ENCODE data around the gene SSU72.

The SSU72 gene

DNA sequence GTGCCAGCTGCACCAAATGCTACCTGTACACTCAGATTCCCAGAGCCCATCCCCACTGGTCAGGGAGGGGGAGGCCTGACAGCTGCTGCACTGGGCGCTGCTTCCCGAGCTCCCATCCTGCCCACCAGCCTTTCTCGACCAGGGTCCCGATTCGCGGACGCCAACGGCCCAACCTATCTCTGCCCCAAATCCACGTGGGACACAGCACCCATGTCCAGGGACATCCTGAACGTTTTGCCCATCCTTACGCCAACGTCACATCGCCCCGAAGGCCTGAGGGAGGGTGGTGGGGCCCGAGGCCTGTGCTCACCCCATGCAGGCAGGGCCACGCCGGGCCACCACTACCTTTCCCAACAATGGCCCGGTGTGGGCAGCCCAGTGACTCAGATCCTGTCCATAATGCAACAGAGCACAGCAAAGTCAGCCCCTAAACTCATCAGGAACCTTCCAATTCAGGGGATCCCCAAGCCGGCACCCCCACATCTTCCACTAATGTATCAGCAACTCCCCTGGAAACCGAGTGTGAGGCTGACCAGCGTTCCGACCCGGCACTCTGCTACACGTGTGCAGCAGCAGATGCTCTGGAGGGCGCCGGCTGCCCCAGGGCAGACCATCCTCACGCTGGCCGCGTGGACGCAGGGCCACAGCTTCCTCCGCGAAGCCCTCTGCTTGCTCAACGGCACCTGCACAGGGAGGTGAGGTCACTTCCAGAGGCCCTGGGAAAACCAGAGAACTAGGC lies 23.0 kb downstream of the SSU72 start:
- Histone ChIP-seq H3K4me1 (ENCODE audit: control insufficient read depth, insufficient read depth, low read length) (no peaks in the 10 kb centered on the region), H3K4me3 (ENCODE audit: low read depth, low read length) (no peak overlapping the region), H3K27me3 (ENCODE audit: control insufficient read depth, insufficient read depth, low read length) (no peaks in the 10 kb centered on the region), H3K9ac (ENCODE audit: low read depth, low read length) (peak overlapping the region; percentile 24), H3K36me3 (ENCODE audit: control insufficient read depth, insufficient read depth, low read length) (peaks cover 13% of the 10 kb centered on the region), H3K9me3 (ENCODE audit: control insufficient read depth, insufficient read depth, low read length) (no peaks in the 10 kb centered on the region)

DNA sequence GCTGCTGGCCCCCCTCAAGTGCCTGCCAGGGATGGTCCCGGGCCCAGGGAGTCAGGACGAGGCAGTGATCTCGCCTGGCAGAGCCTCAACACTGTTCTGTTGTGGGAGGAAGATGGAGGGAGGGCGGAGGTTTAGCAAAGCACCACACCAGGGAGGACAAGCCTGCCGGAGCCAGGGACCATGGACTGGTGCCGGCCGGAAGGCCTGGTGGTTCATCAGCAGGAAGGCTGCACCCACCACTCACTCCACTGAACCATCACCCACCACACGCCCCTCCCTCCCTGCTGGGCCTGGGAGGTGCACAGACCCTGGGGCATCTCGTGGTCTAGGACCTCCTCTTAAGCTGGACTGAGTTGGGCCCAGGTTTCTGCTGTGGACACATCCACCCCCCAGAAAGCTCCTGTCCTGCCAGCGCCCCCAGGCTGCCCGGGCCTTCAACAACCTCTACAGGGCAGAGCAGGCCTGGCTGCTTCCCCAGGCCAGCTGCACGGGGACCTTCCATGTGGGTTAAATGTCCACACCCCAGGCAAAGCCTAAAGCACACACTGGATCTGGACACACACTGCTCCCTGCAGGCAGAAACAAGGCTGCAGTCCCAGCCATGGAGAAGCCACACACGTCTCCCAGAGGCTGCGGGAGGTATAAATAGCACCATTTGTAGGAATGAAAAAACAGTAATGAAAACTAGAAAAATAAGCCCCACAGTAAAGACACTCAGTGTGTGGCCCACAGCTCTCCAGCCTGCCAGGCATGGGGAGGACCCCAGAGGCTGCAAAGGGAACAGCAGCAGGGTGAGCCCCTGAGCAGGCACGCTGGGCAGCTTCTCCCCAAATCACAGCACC lies 23.9 kb downstream of the SSU72 start:
- Histone ChIP-seq H3K27me3 (ENCODE audit: control insufficient read depth, insufficient read depth, low read length) (no peaks in the 10 kb centered on the region), H3K36me3 (ENCODE audit: control insufficient read depth, insufficient read depth, low read length) (peaks cover 13% of the 10 kb centered on the region), H3K4me3 (ENCODE audit: low read depth, low read length) (no peak overlapping the region), H3K4me1 (ENCODE audit: control insufficient read depth, insufficient read depth, low read length) (no peaks in the 10 kb centered on the region), H3K9me3 (ENCODE audit: control insufficient read depth, insufficient read depth, low read length) (no peaks in the 10 kb centered on the region), H3K9ac (ENCODE audit: low read depth, low read length) (no peak overlapping the region)

DNA sequence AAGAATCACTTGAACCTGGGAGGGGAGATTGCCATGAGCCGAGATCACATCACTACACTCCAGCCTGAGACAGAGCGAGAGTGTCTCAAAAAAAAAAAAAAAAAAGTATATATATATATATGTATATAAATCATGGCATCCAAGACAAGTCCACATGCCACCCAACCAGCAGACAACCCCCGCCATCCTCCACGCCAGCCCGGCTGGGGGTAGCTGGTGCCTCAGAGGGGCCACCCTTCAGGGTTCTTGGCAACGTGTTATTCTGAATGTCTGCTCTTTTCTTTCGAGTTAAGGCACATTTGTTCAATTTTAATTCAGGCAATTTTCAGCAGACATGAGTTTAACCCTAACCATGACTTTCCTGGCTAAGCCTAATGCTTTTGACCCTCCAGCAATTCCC lies 24.6 kb downstream of the SSU72 start:
- Histone ChIP-seq H3K9ac (ENCODE audit: low read depth, low read length) (no peak overlapping the region), H3K27me3 (ENCODE audit: control insufficient read depth, insufficient read depth, low read length) (no peaks in the 10 kb centered on the region), H3K9me3 (ENCODE audit: control insufficient read depth, insufficient read depth, low read length) (no peaks in the 10 kb centered on the region), H3K4me3 (ENCODE audit: low read depth, low read length) (no peak overlapping the region), H3K36me3 (ENCODE audit: control insufficient read depth, insufficient read depth, low read length) (peaks cover 13% of the 10 kb centered on the region), H3K4me1 (ENCODE audit: control insufficient read depth, insufficient read depth, low read length) (no peaks in the 10 kb centered on the region)

DNA sequence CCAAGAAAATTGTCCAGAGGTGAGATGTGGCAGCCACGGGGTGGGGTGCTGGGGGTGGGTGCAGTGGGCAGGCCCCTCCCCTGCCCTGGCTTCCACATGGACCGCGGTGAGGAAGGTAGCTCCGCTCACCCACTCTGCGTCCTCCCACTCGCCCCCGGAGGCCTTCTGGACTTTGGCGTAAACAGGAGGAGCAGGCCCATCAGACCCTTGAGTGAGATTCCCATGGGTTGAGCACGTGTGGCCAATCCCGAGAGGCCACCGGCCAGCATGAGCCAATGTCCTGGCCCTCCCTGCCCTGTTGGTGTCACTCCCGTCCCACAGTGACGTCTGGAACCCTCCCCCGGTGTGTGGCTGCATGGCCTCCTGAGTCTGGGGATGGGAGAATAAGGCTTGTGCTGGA lies 26.1 kb downstream of the SSU72 start:
- H3K4me3 ChIP-seq (ENCODE audit: low read depth, low read length), result no peak overlapping the region
- H3K9ac ChIP-seq (ENCODE audit: low read depth, low read length), result no peak overlapping the region
- H3K36me3 ChIP-seq (ENCODE audit: control insufficient read depth, insufficient read depth, low read length), result peaks cover 17% of the 10 kb centered on the region
- H3K9me3 ChIP-seq (ENCODE audit: control insufficient read depth, insufficient read depth, low read length), result no peaks in the 10 kb centered on the region
- no peaks in the 10 kb centered on the region for H3K4me1 ChIP-seq (ENCODE audit: control insufficient read depth, insufficient read depth, low read length)
- H3K27me3 ChIP-seq (ENCODE audit: control insufficient read depth, insufficient read depth, low read length), result no peaks in the 10 kb centered on the region

DNA sequence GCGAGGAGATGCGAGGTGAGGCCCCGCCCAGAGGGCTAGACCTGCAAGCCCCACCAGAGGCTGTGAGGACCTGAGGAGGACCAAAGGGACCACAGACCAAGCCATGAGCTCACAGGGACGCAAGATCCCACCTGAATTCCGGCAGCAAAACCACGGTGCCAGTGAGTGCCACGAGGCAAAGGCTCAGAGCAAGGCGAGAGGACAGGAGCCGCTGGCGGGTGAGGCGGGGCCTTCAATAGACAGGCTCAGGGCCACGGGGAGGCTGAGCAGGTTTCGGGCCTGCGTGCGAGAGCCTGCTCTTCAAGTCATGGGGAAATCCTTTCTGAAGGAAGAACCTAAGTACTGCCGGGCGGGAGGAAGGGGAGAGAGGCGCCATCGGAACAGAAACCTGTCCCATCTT lies 27.2 kb downstream of the SSU72 start:
- Histone ChIP-seq H3K4me3 (ENCODE audit: low read depth, low read length) (no peak overlapping the region), H3K36me3 (ENCODE audit: control insufficient read depth, insufficient read depth, low read length) (peaks cover 26% of the 10 kb centered on the region), H3K9me3 (ENCODE audit: control insufficient read depth, insufficient read depth, low read length) (no peaks in the 10 kb centered on the region)

DNA sequence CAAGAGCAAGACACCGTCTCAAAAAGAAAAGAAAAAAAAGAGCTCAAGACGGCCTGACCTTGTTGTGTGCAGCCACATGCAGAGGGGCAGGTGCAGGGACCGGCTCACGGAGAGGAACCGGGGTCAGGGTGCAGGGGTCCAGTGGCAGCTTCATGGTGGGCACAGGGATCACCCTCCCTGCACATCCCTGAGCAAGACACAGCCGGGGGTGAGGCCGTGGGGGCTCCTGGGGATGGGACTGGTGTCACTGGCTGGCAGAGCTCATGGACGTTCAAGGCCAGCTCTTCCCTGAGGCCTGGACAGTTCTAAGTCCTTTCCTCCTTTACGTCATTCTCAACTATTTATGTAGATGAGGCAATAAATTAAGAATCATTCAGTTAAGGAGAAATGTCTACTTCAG lies 27.7 kb downstream of the SSU72 start:
- no peaks in the 10 kb centered on the region for H3K9me3 ChIP-seq (ENCODE audit: control insufficient read depth, insufficient read depth, low read length)
- H3K36me3 ChIP-seq (ENCODE audit: control insufficient read depth, insufficient read depth, low read length), result peaks cover 29% of the 10 kb centered on the region
- H3K4me1 ChIP-seq (ENCODE audit: control insufficient read depth, insufficient read depth, low read length), result no peaks in the 10 kb centered on the region
- H3K27me3 ChIP-seq (ENCODE audit: control insufficient read depth, insufficient read depth, low read length), result no peaks in the 10 kb centered on the region
- no peak overlapping the region for H3K9ac ChIP-seq (ENCODE audit: low read depth, low read length)
- H3K4me3 ChIP-seq (ENCODE audit: low read depth, low read length), result no peak overlapping the region

More for the DNA sequence above, 27.2 kb downstream of the SSU72 start:
- Histone ChIP-seq H3K4me1 (ENCODE audit: control insufficient read depth, insufficient read depth, low read length) (no peaks in the 10 kb centered on the region), H3K9ac (ENCODE audit: low read depth, low read length) (no peak overlapping the region), H3K27me3 (ENCODE audit: control insufficient read depth, insufficient read depth, low read length) (no peaks in the 10 kb centered on the region)

DNA sequence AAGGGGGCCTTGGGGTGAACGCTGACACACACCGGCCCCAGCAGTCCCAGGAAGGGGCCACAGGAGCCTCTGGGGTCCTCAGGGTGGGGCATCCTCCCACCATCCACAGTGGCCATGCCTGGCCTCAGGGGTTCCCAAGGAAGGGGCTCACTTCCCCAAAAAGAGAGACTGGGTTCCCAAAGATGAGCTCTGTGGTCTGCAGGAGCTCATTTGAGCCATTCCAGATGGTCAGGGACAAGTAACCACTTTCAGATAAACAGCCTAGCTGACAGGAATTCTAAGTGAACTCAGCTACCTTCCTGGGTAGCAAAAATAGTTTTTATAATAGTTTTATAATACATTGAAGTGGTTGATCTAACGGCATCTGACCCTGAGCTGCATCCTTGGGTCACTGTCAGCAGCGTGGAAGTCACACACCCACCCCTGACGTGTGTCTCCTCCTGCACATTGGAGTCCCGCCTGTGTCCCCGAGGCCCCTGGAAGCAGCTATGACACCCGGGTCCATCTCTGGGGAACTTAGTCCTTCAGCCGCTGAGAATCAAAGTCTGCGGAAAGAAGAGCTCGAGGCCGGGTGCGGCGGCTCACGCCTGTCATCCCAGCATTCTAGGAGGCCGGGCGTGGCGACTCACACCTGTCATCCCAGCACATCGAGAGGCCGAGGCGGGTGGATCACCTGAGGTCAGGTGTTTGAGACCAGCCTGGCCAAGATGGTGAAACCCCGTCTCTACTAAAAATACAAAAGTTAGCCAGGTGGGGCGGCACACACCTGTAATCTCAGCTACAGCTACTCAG lies 28.5 kb downstream of the SSU72 start:
- Histone ChIP-seq H3K9me3 (ENCODE audit: control insufficient read depth, insufficient read depth, low read length) (no peaks in the 10 kb centered on the region), H3K27me3 (ENCODE audit: control insufficient read depth, insufficient read depth, low read length) (no peaks in the 10 kb centered on the region), H3K4me3 (ENCODE audit: low read depth, low read length) (no peak overlapping the region), H3K4me1 (ENCODE audit: control insufficient read depth, insufficient read depth, low read length) (no peaks in the 10 kb centered on the region), H3K9ac (ENCODE audit: low read depth, low read length) (no peak overlapping the region), H3K36me3 (ENCODE audit: control insufficient read depth, insufficient read depth, low read length) (peaks cover 37% of the 10 kb centered on the region)

DNA sequence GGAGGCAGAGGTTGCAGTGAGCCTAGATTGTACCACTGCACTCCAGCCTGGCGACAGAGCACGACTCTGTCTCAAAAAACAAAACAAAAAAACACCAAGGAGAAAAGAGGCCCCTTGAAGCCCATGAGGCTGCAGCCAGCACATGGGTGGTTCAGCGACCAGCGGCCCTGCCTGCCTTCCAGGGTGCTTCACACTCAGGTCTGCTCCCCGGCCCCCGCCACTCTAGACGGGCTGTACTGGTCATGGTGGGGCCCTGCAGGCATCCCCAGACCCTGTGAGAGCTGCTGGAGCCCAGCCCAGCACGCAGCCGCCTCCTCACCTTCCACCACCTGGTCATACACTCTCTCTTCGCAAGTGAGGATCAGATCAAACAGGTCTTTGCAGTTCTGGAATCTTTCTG lies 30.1 kb downstream of the SSU72 start:
- H3K4me1 ChIP-seq (ENCODE audit: control insufficient read depth, insufficient read depth, low read length), result no peaks in the 10 kb centered on the region
- no peak overlapping the region for H3K9ac ChIP-seq (ENCODE audit: low read depth, low read length)
- H3K9me3 ChIP-seq (ENCODE audit: control insufficient read depth, insufficient read depth, low read length), result no peaks in the 10 kb centered on the region
- peaks cover 39% of the 10 kb centered on the region for H3K36me3 ChIP-seq (ENCODE audit: control insufficient read depth, insufficient read depth, low read length)
- no peak overlapping the region for H3K4me3 ChIP-seq (ENCODE audit: low read depth, low read length)
- no peaks in the 10 kb centered on the region for H3K27me3 ChIP-seq (ENCODE audit: control insufficient read depth, insufficient read depth, low read length)

DNA sequence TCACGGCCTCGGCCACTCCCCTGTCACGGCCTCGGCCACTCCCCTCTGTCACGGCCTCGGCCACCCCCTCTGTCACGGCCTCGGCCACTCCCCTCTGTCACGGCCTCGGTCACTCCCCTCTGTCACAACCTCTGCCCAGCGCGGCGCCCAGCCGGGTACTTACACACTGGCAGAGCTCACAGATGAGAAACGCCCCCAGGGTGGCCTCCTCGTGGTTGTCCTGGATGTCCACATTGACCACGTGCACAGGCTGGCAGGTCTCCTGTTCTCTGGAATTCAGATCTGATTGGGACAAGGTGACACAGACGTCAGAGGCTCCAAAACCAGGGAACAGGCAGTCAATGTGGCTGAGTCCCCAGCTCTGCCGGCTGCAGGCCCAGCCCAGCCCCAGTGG lies 31.0 kb downstream of the SSU72 start:
- Histone ChIP-seq H3K4me3 (ENCODE audit: low read depth, low read length) (no peak overlapping the region), H3K9me3 (ENCODE audit: control insufficient read depth, insufficient read depth, low read length) (no peaks in the 10 kb centered on the region), H3K27me3 (ENCODE audit: control insufficient read depth, insufficient read depth, low read length) (no peaks in the 10 kb centered on the region), H3K36me3 (ENCODE audit: control insufficient read depth, insufficient read depth, low read length) (peaks cover 39% of the 10 kb centered on the region), H3K9ac (ENCODE audit: low read depth, low read length) (no peak overlapping the region), H3K4me1 (ENCODE audit: control insufficient read depth, insufficient read depth, low read length) (no peaks in the 10 kb centered on the region)

DNA sequence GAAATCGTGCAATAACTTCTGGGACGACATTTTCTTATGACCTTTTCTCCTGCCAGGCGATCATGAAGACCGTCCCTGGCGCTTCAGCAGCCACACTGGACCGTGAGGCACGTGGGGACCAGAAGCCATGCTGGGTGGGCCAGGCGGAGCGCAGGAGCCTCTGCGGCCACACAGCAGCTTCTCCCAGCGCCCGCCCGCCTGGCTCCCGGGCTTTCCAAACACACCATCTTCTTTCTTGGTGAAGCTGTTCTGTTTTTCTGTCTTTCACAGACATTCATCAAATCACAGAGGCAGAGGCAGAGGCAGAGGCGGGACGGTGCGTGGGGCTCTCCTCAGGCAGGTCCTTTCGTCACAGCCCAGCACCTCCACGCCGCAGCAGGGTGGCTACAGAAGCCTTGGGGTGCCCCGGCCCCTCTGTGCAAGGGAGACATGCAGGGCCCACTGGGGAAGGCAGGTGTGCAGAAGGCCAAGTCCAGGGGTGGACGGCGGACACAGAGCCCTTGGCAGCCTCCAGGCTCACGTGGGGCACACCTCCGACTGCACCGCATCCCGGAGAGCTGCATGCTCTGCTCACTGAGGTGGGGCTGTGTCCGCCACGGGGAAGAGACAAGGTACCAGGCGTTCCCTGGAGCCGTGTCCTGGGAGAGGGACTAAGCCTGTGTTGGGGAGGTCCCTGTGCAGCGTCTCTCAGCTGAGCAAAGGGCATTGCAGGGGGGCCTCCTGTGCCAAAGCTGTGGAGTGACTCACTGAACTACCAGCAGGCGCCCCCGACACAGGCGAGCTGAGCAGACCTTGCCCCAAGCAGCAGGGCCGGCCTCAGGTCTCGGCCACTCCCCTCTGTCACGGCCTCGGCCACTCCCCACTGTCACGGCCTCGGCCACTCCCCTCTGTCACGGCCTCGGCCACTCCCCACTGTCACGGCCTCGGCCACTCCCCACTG lies 31.6 kb downstream of the SSU72 start:
- Histone ChIP-seq H3K9me3 (ENCODE audit: control insufficient read depth, insufficient read depth, low read length) (no peaks in the 10 kb centered on the region), H3K4me1 (ENCODE audit: control insufficient read depth, insufficient read depth, low read length) (no peaks in the 10 kb centered on the region), H3K27me3 (ENCODE audit: control insufficient read depth, insufficient read depth, low read length) (no peaks in the 10 kb centered on the region), H3K36me3 (ENCODE audit: control insufficient read depth, insufficient read depth, low read length) (peaks cover 43% of the 10 kb centered on the region), H3K4me3 (ENCODE audit: low read depth, low read length) (no peak overlapping the region), H3K9ac (ENCODE audit: low read depth, low read length) (no peak overlapping the region)
